H1 (cell line): ENCODE measurements around the gene TSGA10.
"Not testable (repeated sequence)": the region's sequence is repeated elsewhere in the genome, so short reads cannot be mapped to it uniquely, and the experiment has no call there.

Experiments
- CREB1 ChIP-seq: IDR thresholded peaks from 2 replicates; pipeline ENCODE4 v1.6.1; 2012; ENCODE audit warnings: inconsistent platforms
- EP300 ChIP-seq, 2 experiments: IDR thresholded peaks; 1 replicate in 1 of 2; 2 replicates in 1 of 2; pipeline ENCODE4 v1.6.1; 2011 to 2012; ENCODE audit warnings: low read depth in 2 of 2, low read length in 2 of 2, mild to moderate bottlenecking in 2 of 2, borderline replicate concordance in 1 of 2, inconsistent platforms in 1 of 2, moderate library complexity in 1 of 2
- EZH2 ChIP-seq: fragments of 200-600 bp; sonication (generic); IDR thresholded peaks from 2 replicates; pipeline ENCODE4 v1.7.1; 2012; ENCODE audit warnings: low read depth, mild to moderate bottlenecking, moderate library complexity, low read length, inconsistent platforms; ENCODE audit not compliant: severe bottlenecking
- POLR2A ChIP-seq, 2 experiments: IDR thresholded peaks; 1 replicate in 1 of 2; 2 replicates in 1 of 2; pipeline ENCODE4 v1.6.1; 2011; ENCODE audit warnings: low read depth in 2 of 2, low read length in 2 of 2, mild to moderate bottlenecking in 2 of 2; ENCODE audit errors: control extremely low read depth in 1 of 2
- RFX5 ChIP-seq: IDR thresholded peaks from 2 replicates; pipeline ENCODE4 v1.6.1; 2011; ENCODE audit warnings: low read depth, low read length, improper control_type of control experiment, borderline replicate concordance
- RXRA ChIP-seq: IDR thresholded peaks from 2 replicates; pipeline ENCODE4 v1.6.1; 2011; ENCODE audit warnings: low read depth, mild to moderate bottlenecking, low read length, moderate library complexity; ENCODE audit not compliant: insufficient read depth
- TAF1 ChIP-seq: IDR thresholded peaks from 2 replicates; pipeline ENCODE4 v1.6.1; 2011; ENCODE audit warnings: mild to moderate bottlenecking, low read depth, low read length
- TCF12 ChIP-seq: IDR thresholded peaks from 2 replicates; pipeline ENCODE4 v1.6.1; 2011; ENCODE audit warnings: low read depth, mild to moderate bottlenecking, low read length
- ZNF274 ChIP-seq: IDR thresholded peaks from 2 replicates; pipeline ENCODE4 v1.7.0; 2012; ENCODE audit warnings: low read length, borderline replicate concordance; ENCODE audit errors: extremely low read depth
- TF ChIP-seq, protein P1 (sequence below), 3 experiments: IDR thresholded peaks; 1 replicate in 2 of 3; 2 replicates in 1 of 3; pipeline versions ENCODE4 v1.5.1 to v1.6.1; 2011; ENCODE audit warnings: low read length in 3 of 3, mild to moderate bottlenecking in 3 of 3, inconsistent platforms in 2 of 3, low read depth in 1 of 3, moderate library complexity in 1 of 3; ENCODE audit not compliant: insufficient read depth in 1 of 3; ENCODE audit errors: control extremely low read depth in 1 of 3
- TF ChIP-seq, protein P2 (sequence below): IDR thresholded peaks from 2 replicates; pipeline ENCODE4 v1.6.1; 2011; ENCODE audit warnings: low read length, improper control_type of control experiment

- TF ChIP-seq, protein P1, sequence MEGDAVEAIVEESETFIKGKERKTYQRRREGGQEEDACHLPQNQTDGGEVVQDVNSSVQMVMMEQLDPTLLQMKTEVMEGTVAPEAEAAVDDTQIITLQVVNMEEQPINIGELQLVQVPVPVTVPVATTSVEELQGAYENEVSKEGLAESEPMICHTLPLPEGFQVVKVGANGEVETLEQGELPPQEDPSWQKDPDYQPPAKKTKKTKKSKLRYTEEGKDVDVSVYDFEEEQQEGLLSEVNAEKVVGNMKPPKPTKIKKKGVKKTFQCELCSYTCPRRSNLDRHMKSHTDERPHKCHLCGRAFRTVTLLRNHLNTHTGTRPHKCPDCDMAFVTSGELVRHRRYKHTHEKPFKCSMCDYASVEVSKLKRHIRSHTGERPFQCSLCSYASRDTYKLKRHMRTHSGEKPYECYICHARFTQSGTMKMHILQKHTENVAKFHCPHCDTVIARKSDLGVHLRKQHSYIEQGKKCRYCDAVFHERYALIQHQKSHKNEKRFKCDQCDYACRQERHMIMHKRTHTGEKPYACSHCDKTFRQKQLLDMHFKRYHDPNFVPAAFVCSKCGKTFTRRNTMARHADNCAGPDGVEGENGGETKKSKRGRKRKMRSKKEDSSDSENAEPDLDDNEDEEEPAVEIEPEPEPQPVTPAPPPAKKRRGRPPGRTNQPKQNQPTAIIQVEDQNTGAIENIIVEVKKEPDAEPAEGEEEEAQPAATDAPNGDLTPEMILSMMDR (IDR thresholded peaks at IDR 0.05; ENCODE audit: control extremely low read depth in 1 of 3, insufficient read depth in 1 of 3, low read depth in 1 of 3, low read length in 3 of 3) = not testable (repeated sequence)
- TF ChIP-seq EZH2; TAF1; RFX5; EP300 (IDR thresholded peaks at IDR 0.05; ENCODE audit: borderline replicate concordance in 1 of 2, low read depth in 2 of 2, low read length in 2 of 2); POLR2A (IDR thresholded peaks at IDR 0.05; ENCODE audit: control extremely low read depth in 1 of 2, low read depth in 2 of 2, low read length in 2 of 2); TCF12; ZNF274; CREB1; RXRA: not testable (repeated sequence)
- TF ChIP-seq, protein P2, sequence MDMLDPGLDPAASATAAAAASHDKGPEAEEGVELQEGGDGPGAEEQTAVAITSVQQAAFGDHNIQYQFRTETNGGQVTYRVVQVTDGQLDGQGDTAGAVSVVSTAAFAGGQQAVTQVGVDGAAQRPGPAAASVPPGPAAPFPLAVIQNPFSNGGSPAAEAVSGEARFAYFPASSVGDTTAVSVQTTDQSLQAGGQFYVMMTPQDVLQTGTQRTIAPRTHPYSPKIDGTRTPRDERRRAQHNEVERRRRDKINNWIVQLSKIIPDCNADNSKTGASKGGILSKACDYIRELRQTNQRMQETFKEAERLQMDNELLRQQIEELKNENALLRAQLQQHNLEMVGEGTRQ = not testable (repeated sequence)
Measured at GRCh38 chr2:99040736-99041300, 113.9 kb downstream of the TSGA10 start.
